RKO (cell line): ENCODE measurements around the gene HEXIM2.
A peak's percentile ranks its signal among the peaks of the same experiment; 100 is the strongest.
"Not testable (repeated sequence)": the region's sequence is repeated elsewhere in the genome, so short reads cannot be mapped to it uniquely, and the experiment has no call there.

Experiments used
- DNase-seq: peaks from one replicate; pipeline ENCODE4 v3.0.0-alpha.2; 2016; ENCODE audit warnings: low spot score

The HEXIM2 gene

GRCh38 chr17:45168991-45169752, 7.5 kb downstream of the HEXIM2 start:
- no peak for DNase-seq

DNA sequence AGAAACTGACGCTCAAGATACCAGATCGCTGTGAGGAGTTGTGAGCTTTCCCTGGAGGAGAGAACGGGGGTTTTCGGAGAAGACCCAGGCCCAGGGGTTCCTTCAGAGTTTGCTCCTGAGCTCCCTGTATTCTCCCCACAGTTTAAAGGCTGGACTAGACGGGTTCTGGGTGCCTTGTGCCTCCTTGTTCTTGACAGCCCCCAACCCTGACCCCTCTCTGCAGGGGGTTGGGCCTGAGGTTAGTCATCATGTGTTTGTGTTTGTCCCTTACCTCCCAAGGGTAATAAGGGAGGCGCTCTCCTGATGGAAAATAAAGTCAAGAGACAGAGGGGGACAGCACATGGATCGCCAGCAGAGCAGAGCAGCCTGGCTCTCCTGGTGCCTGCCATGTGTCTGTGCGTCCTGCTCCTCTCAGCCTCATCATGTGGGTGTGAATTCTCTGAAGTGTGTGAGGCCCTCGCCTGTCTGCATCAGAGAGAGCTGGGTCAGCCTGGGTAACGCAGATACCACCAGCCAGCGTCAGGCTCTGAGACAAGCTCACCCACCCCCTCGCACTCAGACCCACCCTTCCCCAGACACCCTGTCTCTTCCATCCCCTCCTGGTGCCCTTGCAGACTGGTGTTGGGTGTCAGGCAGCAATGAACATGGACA, 8.7 kb downstream of the HEXIM2 start:
- DNase-seq, result no peak

- no peak for DNase-seq
Measured at GRCh38 chr17:45170931-45171337, 9.3 kb downstream of the HEXIM2 start.

- no peak for DNase-seq
Measured at GRCh38 chr17:45171338-45172231, 9.9 kb downstream of the HEXIM2 start.

GRCh38 chr17:45172232-45172540, 10.5 kb downstream of the HEXIM2 start:
- DNase-seq, result no peak

DNA sequence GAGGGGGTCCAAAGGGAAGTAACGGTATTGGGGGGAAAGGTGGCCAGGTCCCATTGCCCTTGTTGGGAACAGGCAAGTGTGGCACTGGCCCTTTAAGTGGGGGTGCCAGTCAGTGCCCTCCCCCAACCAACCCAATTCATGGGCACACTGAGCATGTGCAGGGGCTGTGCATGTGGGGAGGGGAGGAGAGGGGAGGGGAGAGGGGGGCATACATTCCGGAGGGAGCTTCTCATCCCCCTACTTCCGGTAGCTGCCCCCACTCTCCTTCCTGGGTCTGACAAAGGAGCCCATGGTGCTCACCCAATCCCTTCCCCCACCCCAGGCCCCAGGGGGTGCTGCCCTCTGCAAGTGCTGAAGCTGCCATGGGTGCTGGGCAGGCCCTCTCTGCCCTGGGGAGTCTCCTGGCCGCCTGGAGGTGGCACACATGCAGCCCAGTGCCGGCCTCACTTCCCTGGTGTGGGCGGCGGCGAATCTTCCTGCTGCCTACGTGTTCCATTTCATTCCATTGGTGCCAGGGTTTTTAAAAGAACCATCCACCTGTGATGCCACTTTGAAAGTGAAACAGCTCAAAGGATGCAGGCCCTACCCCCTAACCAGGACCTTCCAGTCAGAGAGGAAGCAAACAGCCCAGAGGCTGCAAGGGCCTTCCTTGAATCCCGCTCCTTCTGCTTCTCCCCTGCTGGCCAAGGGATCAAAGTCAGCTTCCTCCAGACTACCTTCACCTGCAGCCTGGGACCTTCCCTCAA, 11.0 kb downstream of the HEXIM2 start:
- DNase-seq, result peak; percentile 88

DNA sequence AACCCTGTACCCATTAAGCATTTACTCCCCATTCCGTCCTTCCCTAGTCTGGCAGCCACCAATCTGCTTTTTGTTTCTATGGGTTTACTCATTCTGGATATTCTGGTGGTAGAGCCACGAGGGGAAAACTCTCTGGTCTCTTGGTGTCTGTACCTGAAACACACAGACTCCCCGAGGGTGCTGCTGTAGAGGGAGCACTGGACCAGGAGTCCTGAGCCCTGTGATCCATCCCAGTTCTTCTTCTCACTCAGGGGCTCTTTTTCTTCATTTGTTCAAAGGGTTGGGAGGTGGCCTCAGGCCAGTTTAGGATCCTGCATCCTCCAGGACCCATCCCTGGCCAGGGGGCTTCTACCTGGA, 14.1 kb downstream of the HEXIM2 start:
- no peak for DNase-seq

DNA sequence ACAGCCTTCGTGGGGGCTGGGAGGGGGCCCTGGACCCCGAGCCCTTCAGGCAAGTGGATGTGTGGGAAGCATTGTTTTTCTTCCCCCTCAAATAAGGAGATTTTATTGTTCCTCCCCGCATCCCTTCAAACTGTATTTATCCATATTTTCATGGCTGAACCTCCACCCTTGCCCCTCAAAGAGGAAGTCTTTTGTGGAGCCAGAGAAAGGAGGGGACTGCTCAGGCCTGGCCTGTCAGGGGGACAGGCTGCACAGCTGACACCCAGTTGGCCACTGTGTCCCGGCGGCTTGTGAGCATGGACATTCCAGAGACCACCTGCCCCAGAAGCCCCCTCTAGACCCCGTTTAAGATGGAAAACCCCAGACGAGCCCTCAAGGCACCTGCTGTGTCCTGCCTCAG, 15.9 kb downstream of the HEXIM2 start:
- no peak for DNase-seq

DNA sequence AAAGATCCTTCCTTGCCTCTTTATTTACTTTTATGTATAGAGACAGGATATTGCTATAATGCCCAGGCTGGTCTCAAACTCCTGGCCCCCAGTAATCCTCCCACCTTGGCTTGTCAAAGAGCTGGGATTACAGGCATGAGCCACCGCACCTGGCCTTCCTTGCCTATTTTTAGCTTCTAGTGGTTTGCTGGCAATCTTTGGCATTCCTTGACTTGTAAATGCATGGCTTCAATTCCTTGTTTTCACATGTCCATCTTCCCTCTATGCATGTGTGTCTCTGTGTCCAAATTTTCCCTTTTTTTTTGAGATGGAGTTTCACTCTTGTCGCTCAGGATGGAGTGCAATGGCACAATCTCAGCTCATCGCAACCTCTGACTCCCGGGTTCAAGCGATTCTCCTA, 22.5 kb downstream of the HEXIM2 start:
- no peak for DNase-seq

DNA sequence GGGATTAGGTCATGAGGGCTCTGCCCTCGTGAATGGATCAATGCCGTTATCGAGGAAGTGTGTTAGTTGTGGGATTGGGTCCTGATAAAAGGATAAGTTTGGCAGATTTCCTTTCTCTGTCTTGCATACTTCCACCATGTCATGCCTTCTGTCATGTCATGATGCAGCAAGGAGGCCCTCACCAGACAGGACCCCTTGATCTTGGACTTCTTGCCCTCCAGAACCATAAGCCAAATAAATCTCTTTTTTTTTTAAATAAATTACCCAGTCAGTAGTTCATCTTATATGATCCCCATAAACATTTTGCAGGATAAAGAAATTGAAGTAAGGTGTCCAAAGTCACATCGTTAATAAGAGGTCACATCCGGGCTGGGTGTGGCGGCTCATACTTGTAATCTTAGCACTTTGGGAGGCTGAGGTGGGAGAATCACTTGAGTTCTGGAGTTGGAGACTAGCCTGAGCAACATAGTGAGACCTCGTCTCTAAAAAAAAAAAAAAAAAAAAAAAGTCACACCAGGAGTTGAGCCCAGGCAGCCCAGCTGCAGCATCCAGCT, 25.2 kb downstream of the HEXIM2 start:
- DNase-seq, result no peak

- no peak for DNase-seq
Measured at GRCh38 chr17:45189009-45189408, 27.3 kb downstream of the HEXIM2 start.

GRCh38 chr17:45190503-45191255, 29.0 kb downstream of the HEXIM2 start:
- DNase-seq, result no peak

DNA sequence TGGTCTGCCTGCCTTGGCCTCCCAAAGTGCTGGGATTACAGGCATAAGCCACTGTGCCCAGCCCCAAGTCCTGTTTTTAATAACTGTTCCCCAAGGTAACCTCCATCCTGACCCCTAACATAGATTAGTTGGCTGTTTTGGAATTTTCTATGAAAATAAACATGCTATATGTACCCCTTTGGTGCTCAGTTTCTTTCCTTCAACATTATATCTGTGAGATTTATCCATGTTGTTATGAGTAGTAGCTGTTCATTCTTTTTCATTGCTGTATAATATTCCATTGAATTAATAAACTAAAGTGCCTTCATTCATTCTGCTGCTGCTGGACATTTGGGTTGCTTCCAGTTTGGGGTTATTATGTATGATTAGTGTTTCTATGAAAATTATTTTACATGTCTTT, 33.7 kb downstream of the HEXIM2 start:
- no peak for DNase-seq

- no peak for DNase-seq
Measured at GRCh38 chr17:45197108-45197507, 35.4 kb downstream of the HEXIM2 start.

DNA sequence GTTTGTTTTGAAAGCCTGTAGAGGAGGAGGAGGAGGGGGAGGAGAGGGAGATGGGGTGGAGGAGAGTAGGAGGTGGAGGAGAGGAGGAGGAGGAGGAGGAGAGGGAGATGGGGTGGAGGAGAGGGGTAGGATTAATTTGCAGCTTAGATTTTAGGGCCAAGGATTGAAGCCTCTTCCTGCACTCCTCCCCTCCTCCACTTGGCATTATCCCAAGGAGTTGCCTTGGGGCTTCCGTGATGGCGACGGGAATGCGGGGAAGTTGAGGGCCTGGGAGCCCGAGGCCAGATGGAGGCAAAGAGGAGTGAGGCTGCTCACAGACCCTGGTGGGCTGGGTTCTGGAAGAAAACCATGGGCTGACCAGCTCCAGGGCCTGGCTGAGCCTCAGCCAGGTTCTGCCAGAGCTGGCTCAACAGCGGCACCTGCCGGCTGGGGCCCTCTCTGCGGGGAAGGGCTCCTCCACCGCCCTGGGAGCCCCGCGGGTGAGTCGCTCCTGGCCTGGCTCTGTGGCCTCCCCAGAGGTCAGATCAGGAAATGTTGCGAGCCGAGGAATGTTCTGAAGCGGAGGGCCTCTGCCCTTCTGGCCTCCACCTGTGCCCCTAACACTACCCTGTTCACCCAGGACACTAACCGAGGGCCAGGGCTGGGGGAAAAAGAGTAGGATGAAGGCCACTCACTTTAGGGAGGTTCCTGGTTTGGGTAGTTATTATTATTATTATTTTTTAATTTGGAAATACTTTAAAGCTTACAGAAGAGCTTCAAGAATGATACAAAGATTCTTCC, 36.1 kb downstream of the HEXIM2 start:
- peak; percentile 92 for DNase-seq

DNA sequence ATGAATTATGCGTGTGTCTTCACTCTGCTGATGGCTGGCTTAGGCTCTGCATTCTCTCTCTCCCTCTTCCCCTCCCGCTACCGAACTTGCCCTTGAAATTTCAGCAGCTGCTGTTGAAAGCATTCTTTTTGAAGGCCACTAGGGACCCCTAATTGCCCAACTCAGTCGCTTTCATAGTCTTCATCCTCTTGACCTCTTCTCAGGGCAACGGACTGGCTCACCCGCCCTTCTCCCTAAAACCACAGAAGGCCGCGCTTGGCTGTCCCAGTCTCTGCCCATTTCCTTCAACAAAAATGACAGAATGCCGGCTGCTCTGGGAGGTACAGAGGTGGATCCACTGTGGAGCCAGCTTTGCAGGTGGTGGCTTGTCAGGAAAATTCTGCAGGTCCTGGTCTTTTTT, 39.0 kb downstream of the HEXIM2 start:
- no peak for DNase-seq

DNA sequence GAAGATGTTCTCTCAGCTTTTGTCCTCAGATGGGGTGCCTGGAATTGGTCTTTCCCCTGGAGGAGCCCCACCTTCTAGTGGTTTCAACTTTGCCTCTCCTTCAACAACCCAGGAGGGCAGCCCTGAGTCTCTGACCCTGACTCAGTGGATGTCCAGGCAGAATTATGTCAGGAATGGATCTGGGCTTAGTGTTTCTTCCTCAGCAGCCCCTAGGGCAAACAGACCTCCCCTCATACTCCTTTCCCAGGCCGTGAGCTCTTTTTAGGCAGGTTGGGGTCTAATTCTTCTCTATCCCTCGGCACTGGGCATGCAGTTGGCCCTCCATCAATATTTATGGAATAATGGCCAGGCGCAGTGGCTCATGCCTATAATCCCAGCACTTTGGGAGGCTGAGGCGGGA, 39.8 kb downstream of the HEXIM2 start:
- no peak for DNase-seq

- not testable (repeated sequence) for DNase-seq
Measured at GRCh38 chr17:45201880-45202279, 40.2 kb downstream of the HEXIM2 start.

DNA sequence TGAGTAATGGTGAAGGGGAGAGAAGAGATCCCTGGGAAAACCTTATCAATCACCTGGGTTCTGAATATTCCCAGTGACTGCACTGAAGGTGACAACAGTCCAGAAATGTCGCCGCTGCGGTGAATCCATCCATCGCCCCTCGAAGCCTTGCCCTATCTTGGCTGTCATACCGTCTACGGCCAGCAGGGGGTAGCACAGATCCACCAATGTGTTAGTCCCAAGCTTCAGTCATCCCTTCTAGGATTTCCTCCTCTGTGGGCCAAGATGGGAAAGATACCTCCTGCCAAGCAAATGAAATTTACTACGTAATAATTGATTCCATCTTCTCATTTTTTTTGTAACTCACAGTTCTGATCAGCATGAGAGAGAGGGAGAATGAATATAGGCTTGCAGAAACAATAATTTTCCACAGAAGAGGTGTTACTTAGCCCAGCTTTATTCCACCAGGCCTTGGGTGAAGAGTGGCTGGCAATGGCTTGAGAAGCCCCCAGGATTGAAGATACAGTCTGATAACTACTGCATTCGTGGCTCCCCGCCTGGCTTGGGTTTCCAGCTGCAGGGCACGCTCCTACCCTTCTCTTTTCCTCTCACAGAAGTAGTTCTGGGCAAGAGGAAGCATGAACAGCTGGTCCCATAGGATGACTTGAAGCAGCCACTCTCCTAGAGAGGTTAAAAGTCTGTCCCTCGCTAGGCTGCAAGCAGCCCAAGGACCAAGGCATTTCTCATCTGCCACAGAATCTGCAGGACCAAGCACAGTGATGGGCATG, 57.4 kb downstream of the HEXIM2 start:
- DNase-seq, result peak; percentile 64
